IMR-90 (cell line): ENCODE measurements around the gene RAX2.

ENCODE experiments used
- CTCF ChIP-seq: conservative IDR thresholded peaks from 2 replicates; pipeline ENCODE4 v1.5.1; 2012; ENCODE audit warnings: mild to moderate bottlenecking, low read depth, low read length, improper control_type of control experiment
- ELK1 ChIP-seq: fragments of 150-350 bp; IDR thresholded peaks from 2 replicates; pipeline ENCODE4 v1.6.1; 2016; ENCODE audit warnings: low read depth, mild to moderate bottlenecking, low read length, moderate library complexity, borderline replicate concordance
- MAFK ChIP-seq: IDR thresholded peaks from 2 replicates; pipeline ENCODE4 v1.6.1; 2012; ENCODE audit warnings: low read depth, low read length, improper control_type of control experiment
- MAZ ChIP-seq: IDR thresholded peaks from 2 replicates; pipeline ENCODE4 v1.6.1; 2012; ENCODE audit warnings: low read depth, mild to moderate bottlenecking, low read length, improper control_type of control experiment, moderate library complexity, borderline replicate concordance
- POLR2A ChIP-seq: IDR thresholded peaks from 2 replicates; pipeline ENCODE4 v1.6.1; 2012; ENCODE audit warnings: mild to moderate bottlenecking, low read depth, low read length
- RAD21 ChIP-seq: IDR thresholded peaks from 2 replicates; pipeline ENCODE4 v1.6.1; 2012; ENCODE audit warnings: low read length, improper control_type of control experiment
- RCOR1 ChIP-seq: IDR thresholded peaks from 2 replicates; pipeline ENCODE4 v1.6.1; 2012; ENCODE audit warnings: mild to moderate bottlenecking, low read length, improper control_type of control experiment; ENCODE audit not compliant: insufficient replicate concordance
- RFX5 ChIP-seq: IDR thresholded peaks from 2 replicates; pipeline ENCODE4 v1.8.0; 2012; ENCODE audit warnings: low read depth, mild to moderate bottlenecking, low read length, moderate library complexity

- TF ChIP-seq ELK1 (no peak), MAFK (no peak), CTCF (no peak), RCOR1 (no peak), RAD21 (no peak), MAZ (no peak), POLR2A (no peak), RFX5 (no peak)
Observed at GRCh38 chr19:3771000-3771905, 775 bp downstream of the RAX2 start.
